CD14-positive monocyte (primary cell): ENCODE measurements around the gene CCDC51. TPM values are rescaled to one million over a fixed set of nuclear protein-coding genes. Genes with fewer than 3 reads are reported as not detected.

Experiments
- DNase-seq, 3 donors: peaks; one replicate each; pipeline ENCODE4 v3.0.0-alpha.2; 2011 to 2022
- H2AFZ ChIP-seq: 2 replicates; pipeline ENCODE4 v1.6.0; 2012; ENCODE audit warnings: mild to moderate bottlenecking, low read depth, low read length, inconsistent platforms; ENCODE audit not compliant: insufficient read depth, poor library complexity, severe bottlenecking
- H3K27ac ChIP-seq, 2 donors: 1 replicate in 1 of 2; 2 replicates in 1 of 2; pipeline ENCODE4 v1.5.1; 2012 to 2013; ENCODE audit warnings: low read length in 2 of 2, control low read depth in 1 of 2, inconsistent platforms in 1 of 2, low read depth in 1 of 2, mild to moderate bottlenecking in 1 of 2
- H3K27me3 ChIP-seq, 2 donors: one replicate each; pipeline versions ENCODE4 v1.6.0 to v1.6.1; 2011 to 2013; ENCODE audit warnings: low read length in 2 of 2; ENCODE audit not compliant: control insufficient read depth in 2 of 2, insufficient read depth in 2 of 2
- H3K36me3 ChIP-seq, 2 donors: replicated peaks in 1 of 2; 1 replicate in 1 of 2; 2 replicates in 1 of 2; pipeline versions ENCODE4 v1.5.1 to v1.6.1; 2012 to 2013; ENCODE audit warnings: low read length in 2 of 2, control low read depth in 1 of 2, inconsistent platforms in 1 of 2, mild to moderate bottlenecking in 1 of 2; ENCODE audit not compliant: insufficient read depth in 2 of 2, control insufficient read depth in 1 of 2
- H3K4me1 ChIP-seq, 2 donors: 1 replicate in 1 of 2; 2 replicates in 1 of 2; pipeline versions ENCODE4 v1.5.1 to v1.6.1; 2012 to 2013; ENCODE audit warnings: low read length in 2 of 2, control low read depth in 1 of 2, inconsistent platforms in 1 of 2, mild to moderate bottlenecking in 1 of 2, moderate library complexity in 1 of 2; ENCODE audit not compliant: insufficient read depth in 2 of 2, control insufficient read depth in 1 of 2
- H3K4me2 ChIP-seq: replicated peaks from 2 replicates; pipeline ENCODE3; 2012; ENCODE audit warnings: low read length, moderate library complexity, mild to moderate bottlenecking; ENCODE audit not compliant: poor library complexity, severe bottlenecking; ENCODE audit errors: extremely low read depth
- H3K4me3 ChIP-seq, 3 experiments: fragments of 200-600 bp in 1 of 3; sonication (generic) in 1 of 3; replicated peaks in 1 of 3; 1 replicate in 2 of 3; 2 replicates in 1 of 3; pipeline ENCODE4 v1.5.1; 2011 to 2013; ENCODE audit warnings: low read length in 3 of 3, mild to moderate bottlenecking in 3 of 3, control low read depth in 2 of 3, low read depth in 2 of 3, inconsistent platforms in 1 of 3, moderate library complexity in 1 of 3
- H3K79me2 ChIP-seq: 2 replicates; pipeline ENCODE4 v1.6.0; 2012; ENCODE audit warnings: mild to moderate bottlenecking, control low read depth, inconsistent platforms, low read length, moderate library complexity; ENCODE audit not compliant: insufficient read depth
- H3K9ac ChIP-seq: 2 replicates; pipeline ENCODE4 v1.6.0; 2017; ENCODE audit warnings: low read length, mild to moderate bottlenecking; ENCODE audit not compliant: insufficient read depth, poor library complexity, severe bottlenecking
- H3K9me3 ChIP-seq, 2 donors: replicated peaks in 1 of 2; 1 replicate in 1 of 2; 2 replicates in 1 of 2; pipeline versions ENCODE4 v1.5.1 to v1.6.1; 2012 to 2013; ENCODE audit warnings: low read length in 2 of 2, control low read depth in 1 of 2; ENCODE audit not compliant: control insufficient read depth in 1 of 2, insufficient read depth in 1 of 2
- H4K20me1 ChIP-seq: 2 replicates; pipeline ENCODE4 v1.6.0; 2012; ENCODE audit warnings: mild to moderate bottlenecking, low read length, control low read depth, moderate library complexity; ENCODE audit not compliant: insufficient read depth
- H3K27ac Mint-ChIP-seq, 7 donors: one replicate each; pipeline ENCODE4 v1.8.0; 2020; ENCODE audit warnings: mild to moderate bottlenecking in 7 of 7, mixed read lengths in 7 of 7, moderate library complexity in 6 of 7, inconsistent platforms in 2 of 7
- H3K27me3 Mint-ChIP-seq, 3 donors: one replicate each; pipeline ENCODE4 v1.8.0; 2021 to 2022; ENCODE audit warnings: low read depth in 3 of 3, mild to moderate bottlenecking in 3 of 3, mixed read lengths in 3 of 3, moderate library complexity in 3 of 3, inconsistent platforms in 1 of 3
- H3K36me3 Mint-ChIP-seq, 2 donors: one replicate each; pipeline ENCODE4 v1.8.0; 2020; ENCODE audit warnings: mixed read lengths in 2 of 2, inconsistent platforms in 1 of 2, mild to moderate bottlenecking in 1 of 2
- H3K4me1 Mint-ChIP-seq: one replicate; pipeline ENCODE4 v1.8.0; 2020; ENCODE audit warnings: mild to moderate bottlenecking, mixed read lengths
- H3K4me3 Mint-ChIP-seq, 2 donors: one replicate each; pipeline ENCODE4 v1.8.0; 2020; ENCODE audit warnings: mild to moderate bottlenecking in 2 of 2, mixed read lengths in 2 of 2, moderate library complexity in 1 of 2
- H3K9me3 Mint-ChIP-seq, 7 donors: one replicate each; pipeline ENCODE4 v1.8.0; 2020 to 2022; ENCODE audit warnings: mixed read lengths in 7 of 7, mild to moderate bottlenecking in 6 of 7, moderate library complexity in 6 of 7, inconsistent platforms in 2 of 7
- WGBS: methylation state at CpG from one replicate; pipeline ENCODE4 v1.1.5; 2013; ENCODE audit warnings: missing lambda C conversion rate; ENCODE audit not compliant: insufficient coverage; 5-methylcytosine and 5-hydroxymethylcytosine counted together
- intact Hi-C, 2 donors: fragments of 100-400 bp; cut with micrococcal nuclease; formaldehyde crosslinking; loops; one replicate each; pipeline versions ENCODE4 v1.15.0 to v1.15.1; 2023
- polyA plus RNA-seq, 3 donors: library from polyadenylated mRNA; depleted of rRNA in 1 of 3; unstranded in 2 of 3; stranded (reverse) in 1 of 3; fragments of 300-500 nt in 2 of 3; fragments of >200 nt in 1 of 3; fragmentation: Illumina TruSeq in 2 of 3; gene quantifications; 1 replicate in 2 of 3; 2 replicates in 1 of 3; pipeline ENCODE4 v1.2.3, GENCODE V29; 2012 to 2021
- TF ChIP-seq, protein P1 (sequence below): fragments of 200-600 bp; IDR thresholded peaks from one replicate; pipeline ENCODE4 v1.8.0; 2022; ENCODE audit warnings: antibody characterized with exemption, mild to moderate bottlenecking

Gene CCDC51
- polyA plus RNA-seq, 3 donors = 3.6 to 5.9 (median 5.4) TPM

DNA sequence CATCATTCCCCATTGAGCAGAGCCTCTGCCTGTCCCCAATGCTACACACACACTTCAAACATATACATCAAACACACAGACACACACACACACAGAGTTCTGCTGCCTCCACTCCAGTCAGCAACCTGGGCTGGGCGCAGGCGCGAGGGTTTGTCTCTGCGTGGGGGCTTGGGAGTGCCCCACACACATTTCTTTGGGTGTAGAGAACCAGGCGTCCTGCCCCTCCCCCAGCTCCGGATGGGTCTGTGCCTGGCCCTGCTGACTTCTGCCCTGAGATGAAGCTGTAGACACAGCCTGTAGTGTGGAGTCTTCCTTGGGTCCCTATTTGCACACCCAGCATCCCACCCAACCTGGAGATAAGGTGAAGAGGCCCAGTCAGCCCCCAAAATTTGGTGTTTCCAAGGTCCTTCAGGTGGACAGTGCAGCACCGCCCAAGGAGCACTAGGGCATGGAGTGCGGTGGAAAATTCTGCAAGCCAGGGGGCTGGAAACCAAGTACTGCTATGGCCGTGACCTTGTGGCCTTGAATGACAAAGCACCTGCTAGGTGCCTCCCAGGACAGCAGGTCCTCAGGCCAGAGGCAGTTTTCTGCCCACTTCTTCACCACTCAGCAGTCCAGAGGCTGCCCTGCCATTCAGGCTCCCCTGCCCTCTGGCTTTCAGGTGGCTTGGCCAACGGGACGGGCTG lies 41.1 kb downstream of the CCDC51 start:
- Histone ChIP-seq H3K4me2 (no peak overlapping the region), H3K4me1 (peaks cover 11 to 14% of the 10 kb centered on the region in 2 donors), H3K79me2 (no peaks in the 10 kb centered on the region), H3K27ac (no peak overlapping the region), H3K4me3 (no peak overlapping the region), H4K20me1 (no peaks in the 10 kb centered on the region), H3K27me3 (no peaks in the 10 kb centered on the region), H3K36me3 (no peaks in the 10 kb centered on the region), H3K9me3 (no peaks in the 10 kb centered on the region), H3K9ac (no peak overlapping the region), H2AFZ (no peak overlapping the region)
- no peak overlapping the region for H3K4me3 Mint-ChIP-seq
- H3K36me3 Mint-ChIP-seq = no peaks in the 10 kb centered on the region
- no peak overlapping the region for H3K27ac Mint-ChIP-seq
- intact Hi-C loops = no loop called here
- DNase-seq = no peak
- 96% methylated on average over 7 of the region's 11 CpGs for WGBS
- no peaks in the 10 kb centered on the region for H3K9me3 Mint-ChIP-seq
- peaks cover 0 to 7% (median 2%) of the 10 kb centered on the region in 3 donors for H3K27me3 Mint-ChIP-seq
- TF ChIP-seq, protein P1, sequence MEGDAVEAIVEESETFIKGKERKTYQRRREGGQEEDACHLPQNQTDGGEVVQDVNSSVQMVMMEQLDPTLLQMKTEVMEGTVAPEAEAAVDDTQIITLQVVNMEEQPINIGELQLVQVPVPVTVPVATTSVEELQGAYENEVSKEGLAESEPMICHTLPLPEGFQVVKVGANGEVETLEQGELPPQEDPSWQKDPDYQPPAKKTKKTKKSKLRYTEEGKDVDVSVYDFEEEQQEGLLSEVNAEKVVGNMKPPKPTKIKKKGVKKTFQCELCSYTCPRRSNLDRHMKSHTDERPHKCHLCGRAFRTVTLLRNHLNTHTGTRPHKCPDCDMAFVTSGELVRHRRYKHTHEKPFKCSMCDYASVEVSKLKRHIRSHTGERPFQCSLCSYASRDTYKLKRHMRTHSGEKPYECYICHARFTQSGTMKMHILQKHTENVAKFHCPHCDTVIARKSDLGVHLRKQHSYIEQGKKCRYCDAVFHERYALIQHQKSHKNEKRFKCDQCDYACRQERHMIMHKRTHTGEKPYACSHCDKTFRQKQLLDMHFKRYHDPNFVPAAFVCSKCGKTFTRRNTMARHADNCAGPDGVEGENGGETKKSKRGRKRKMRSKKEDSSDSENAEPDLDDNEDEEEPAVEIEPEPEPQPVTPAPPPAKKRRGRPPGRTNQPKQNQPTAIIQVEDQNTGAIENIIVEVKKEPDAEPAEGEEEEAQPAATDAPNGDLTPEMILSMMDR = no peak
- H3K4me1 Mint-ChIP-seq = peaks cover 20% of the 10 kb centered on the region

DNA sequence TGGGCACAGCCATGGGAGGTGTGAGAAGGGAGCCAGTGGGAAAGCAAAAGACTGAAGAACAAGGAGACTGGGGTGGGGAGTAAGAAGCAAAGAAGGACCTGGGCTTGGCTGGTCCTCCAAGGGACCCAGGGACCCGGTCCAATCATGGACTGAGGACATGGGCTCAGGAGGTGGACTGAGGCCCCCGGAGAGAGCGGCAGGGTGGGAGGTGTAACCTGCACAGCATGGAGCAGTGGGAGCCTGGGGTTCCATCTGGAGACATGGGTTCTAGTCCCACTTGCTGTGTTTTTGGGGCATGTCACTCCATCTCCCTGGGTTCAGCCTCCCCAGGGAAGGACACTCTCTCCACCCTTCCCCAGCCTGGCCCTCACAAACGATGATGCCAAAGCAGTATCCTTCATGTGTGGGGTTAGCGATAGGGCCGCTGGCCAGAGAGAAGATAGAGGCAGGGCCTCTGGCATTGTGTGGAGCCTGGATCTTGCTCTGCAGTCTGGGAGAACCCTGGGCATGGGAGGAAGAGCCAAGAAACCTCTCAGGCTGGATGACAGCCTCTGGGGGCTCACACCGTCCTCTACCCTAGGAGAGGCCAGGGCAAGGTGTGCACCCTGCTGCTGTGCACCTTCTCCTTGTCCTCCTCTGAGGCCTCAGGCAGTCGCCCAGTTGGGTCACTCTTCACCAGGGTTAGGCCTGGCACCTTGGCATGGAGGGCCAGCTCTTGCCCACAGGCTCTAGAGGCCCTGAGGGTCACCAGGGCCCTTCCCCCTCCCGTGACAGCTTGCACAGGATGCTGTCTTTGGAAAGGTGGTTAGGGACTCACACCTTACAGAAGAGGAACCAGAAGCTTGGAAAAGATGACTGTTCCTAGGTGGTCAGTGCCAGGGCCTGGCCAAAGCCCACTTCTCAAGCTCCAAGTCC lies 41.9 kb downstream of the CCDC51 start:
- peak overlapping the region; percentile 21 for H3K9ac ChIP-seq
- Mint-ChIP-seq H3K4me3 (peak overlapping the region in 1 of 2 donors; percentile 17), H3K9me3 (no peaks in the 10 kb centered on the region), H3K4me1 (peaks cover 20% of the 10 kb centered on the region), H3K36me3 (no peaks in the 10 kb centered on the region), H3K27ac (peak overlapping the region in 2 of 7 donors; percentile 12 to 81), H3K27me3 (peaks cover 2 to 5% (median 2%) of the 10 kb centered on the region in 3 donors)
- H3K27ac ChIP-seq = no peak overlapping the region
- intact Hi-C loops = no loop called here
- H2AFZ ChIP-seq = peak overlapping the region; percentile 27
- no peaks in the 10 kb centered on the region for H3K27me3 ChIP-seq
- no peaks in the 10 kb centered on the region for H4K20me1 ChIP-seq
- H3K36me3 ChIP-seq = no peaks in the 10 kb centered on the region
- H3K4me1 ChIP-seq = peaks cover 11 to 14% of the 10 kb centered on the region in 2 donors
- TF ChIP-seq, protein P1 = no peak
- no peaks in the 10 kb centered on the region for H3K79me2 ChIP-seq
- H3K9me3 ChIP-seq = no peaks in the 10 kb centered on the region
- DNase-seq = no peak
- H3K4me3 ChIP-seq = no peak overlapping the region
- no peak overlapping the region for H3K4me2 ChIP-seq
- WGBS = 93% methylated on average over 7 of the region's 9 CpGs
